PFSK-1 (cell line): Measurements from ENCODE around the gene DCC.

Experiments
- FOXP2 ChIP-seq: optimal IDR thresholded peaks from 2 replicates; pipeline ENCODE3; 2011; ENCODE audit warnings: borderline replicate concordance, control low read depth, inconsistent platforms; ENCODE audit not compliant: insufficient read depth; ENCODE audit errors: extremely low read length, extremely low read depth
- POLR2AphosphoS5 ChIP-seq: IDR thresholded peaks from 2 replicates; pipeline ENCODE4 v1.6.1; 2012; ENCODE audit warnings: low read depth, mild to moderate bottlenecking, control low read depth, low read length, moderate library complexity
- REST ChIP-seq, 2 experiments: IDR thresholded peaks; 2 replicates each; pipeline versions ENCODE4 v1.6.1 to v1.8.0; 2011 to 2012; ENCODE audit warnings: low read depth in 2 of 2, low read length in 2 of 2, control low read depth in 1 of 2, inconsistent platforms in 1 of 2, mild to moderate bottlenecking in 1 of 2, moderate library complexity in 1 of 2; ENCODE audit not compliant: insufficient read depth in 1 of 2
- SIN3A ChIP-seq: IDR thresholded peaks from 2 replicates; pipeline ENCODE4 v1.6.1; 2012; ENCODE audit warnings: mild to moderate bottlenecking, low read length, moderate library complexity, borderline replicate concordance; ENCODE audit not compliant: insufficient read depth
- TAF1 ChIP-seq: IDR thresholded peaks from 2 replicates; pipeline ENCODE4 v1.6.1; 2012; ENCODE audit warnings: low read length, control low read depth, borderline replicate concordance; ENCODE audit not compliant: insufficient read depth

The DCC gene

GRCh38 chr18:52570975-52571374 lies 231.0 kb downstream of the DCC start:
- TF ChIP-seq SIN3A = no peak

- no peak for TF ChIP-seq REST (IDR thresholded peaks at IDR 0.05; ENCODE audit: insufficient read depth in 1 of 2, low read depth in 2 of 2, low read length in 2 of 2)
- no peak for TF ChIP-seq TAF1
- no peak for TF ChIP-seq POLR2AphosphoS5
- TF ChIP-seq SIN3A = no peak
- no peak for TF ChIP-seq FOXP2
Observed at GRCh38 chr18:52572036-52573000, 232.3 kb downstream of the DCC start.

GRCh38 chr18:52577795-52578194 lies 237.8 kb downstream of the DCC start:
- no peak for TF ChIP-seq TAF1
- TF ChIP-seq POLR2AphosphoS5 = no peak
- TF ChIP-seq SIN3A = no peak
- TF ChIP-seq FOXP2 = no peak
- no peak for TF ChIP-seq REST (IDR thresholded peaks at IDR 0.05; ENCODE audit: insufficient read depth in 1 of 2, low read depth in 2 of 2, low read length in 2 of 2)

- TF ChIP-seq FOXP2 = no peak
- no peak for TF ChIP-seq SIN3A
- no peak for TF ChIP-seq REST (IDR thresholded peaks at IDR 0.05; ENCODE audit: insufficient read depth in 1 of 2, low read depth in 2 of 2, low read length in 2 of 2)
- no peak for TF ChIP-seq TAF1
- TF ChIP-seq POLR2AphosphoS5 = no peak
Observed at GRCh38 chr18:52582061-52582460, 242.1 kb downstream of the DCC start.

- TF ChIP-seq SIN3A (no peak), TAF1 (no peak), FOXP2 (no peak), REST (IDR thresholded peaks at IDR 0.05; ENCODE audit: insufficient read depth in 1 of 2, low read depth in 2 of 2, low read length in 2 of 2) (no peak), POLR2AphosphoS5 (no peak)
Observed at GRCh38 chr18:52582516-52582915, 242.5 kb downstream of the DCC start.
